ENCODE measurements around the gene IMMP2L.

- TF ChIP-seq POLR2A (IDR thresholded peaks at IDR 0.05) (no peak), CTCF (IDR thresholded peaks at IDR 0.05) (no peak)
Observed at GRCh38 chr7:111364413-111364812, 197.9 kb downstream of the IMMP2L start.

Data from uterus (tissue), 2 donors.